ENCODE measurements around the gene ALPK3.

The ALPK3 gene

GRCh38 chr15:84812842-84813241, 4.3 kb upstream of the ALPK3 start:
- no peak for DNase-seq (ENCODE audit: low read depth)
- no peak for TF ChIP-seq CTCF (IDR thresholded peaks at IDR 0.05; ENCODE audit: control insufficient read depth, insufficient read depth, low read depth, low read length, missing control alignments)
- no peak overlapping the region for H3K4me3 ChIP-seq (ENCODE audit: control insufficient read depth, low read depth, low read length)

DNA sequence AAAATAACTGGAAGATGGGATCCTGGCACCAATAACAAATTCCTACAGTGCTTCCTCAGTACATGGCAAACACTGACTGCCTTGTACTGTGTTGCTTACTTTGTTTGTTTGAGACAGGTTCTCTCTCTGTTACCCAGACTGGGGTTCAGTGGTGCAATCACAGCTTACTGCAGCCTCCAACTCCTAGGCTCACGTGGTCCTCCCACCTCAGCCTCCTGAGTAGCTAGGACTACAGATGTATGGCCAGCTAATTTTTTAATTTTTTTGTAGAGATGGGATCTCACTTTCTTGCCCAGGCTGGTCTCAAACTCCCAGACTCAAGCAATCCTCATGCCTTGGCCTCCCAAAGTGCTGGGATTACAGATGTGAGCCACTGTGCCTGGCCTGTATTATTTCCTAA, 3.7 kb upstream of the ALPK3 start:
- no peak for TF ChIP-seq CTCF (IDR thresholded peaks at IDR 0.05; ENCODE audit: control insufficient read depth, insufficient read depth, low read depth, low read length, missing control alignments)
- no peak overlapping the region for H3K4me3 ChIP-seq (ENCODE audit: control insufficient read depth, low read depth, low read length)
- DNase-seq (ENCODE audit: low read depth) = no peak

- no peak for DNase-seq (ENCODE audit: low read depth)
- TF ChIP-seq CTCF (IDR thresholded peaks at IDR 0.05; ENCODE audit: control insufficient read depth, insufficient read depth, low read depth, low read length, missing control alignments) = no peak
- no peak overlapping the region for H3K4me3 ChIP-seq (ENCODE audit: control insufficient read depth, low read depth, low read length)
Observed at GRCh38 chr15:84813931-84814330, 3.2 kb upstream of the ALPK3 start.

DNA sequence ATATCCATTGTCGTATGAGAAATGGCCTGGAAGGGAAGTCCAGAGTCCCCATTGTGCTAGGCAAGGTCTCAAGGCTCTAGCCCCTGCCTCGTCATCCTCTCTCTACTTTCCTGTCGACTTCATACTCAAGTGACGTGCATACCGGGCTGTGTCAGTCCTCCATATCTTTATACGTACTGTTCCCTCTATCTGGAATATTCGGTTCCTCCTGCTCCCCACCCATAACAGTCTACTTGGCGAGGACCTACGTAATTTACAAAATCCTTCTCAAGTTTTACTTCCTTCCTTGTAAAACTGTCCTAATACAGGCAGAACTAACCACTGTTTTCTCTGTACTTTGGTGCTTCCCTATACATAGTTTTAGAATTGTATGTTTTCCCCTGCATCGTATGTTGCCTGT, 2.2 kb upstream of the ALPK3 start:
- TF ChIP-seq CTCF (IDR thresholded peaks at IDR 0.05; ENCODE audit: control insufficient read depth, insufficient read depth, low read depth, low read length, missing control alignments) = no peak
- DNase-seq (ENCODE audit: low read depth) = no peak
- H3K4me3 ChIP-seq (ENCODE audit: control insufficient read depth, low read depth, low read length) = no peak overlapping the region

- DNase-seq (ENCODE audit: low read depth) = no peak
- H3K4me3 ChIP-seq (ENCODE audit: control insufficient read depth, low read depth, low read length) = no peak overlapping the region
- TF ChIP-seq CTCF (IDR thresholded peaks at IDR 0.05; ENCODE audit: control insufficient read depth, insufficient read depth, low read depth, low read length, missing control alignments) = no peak
Observed at GRCh38 chr15:84817466-84818081, 418 bp downstream of the ALPK3 start.

DNA sequence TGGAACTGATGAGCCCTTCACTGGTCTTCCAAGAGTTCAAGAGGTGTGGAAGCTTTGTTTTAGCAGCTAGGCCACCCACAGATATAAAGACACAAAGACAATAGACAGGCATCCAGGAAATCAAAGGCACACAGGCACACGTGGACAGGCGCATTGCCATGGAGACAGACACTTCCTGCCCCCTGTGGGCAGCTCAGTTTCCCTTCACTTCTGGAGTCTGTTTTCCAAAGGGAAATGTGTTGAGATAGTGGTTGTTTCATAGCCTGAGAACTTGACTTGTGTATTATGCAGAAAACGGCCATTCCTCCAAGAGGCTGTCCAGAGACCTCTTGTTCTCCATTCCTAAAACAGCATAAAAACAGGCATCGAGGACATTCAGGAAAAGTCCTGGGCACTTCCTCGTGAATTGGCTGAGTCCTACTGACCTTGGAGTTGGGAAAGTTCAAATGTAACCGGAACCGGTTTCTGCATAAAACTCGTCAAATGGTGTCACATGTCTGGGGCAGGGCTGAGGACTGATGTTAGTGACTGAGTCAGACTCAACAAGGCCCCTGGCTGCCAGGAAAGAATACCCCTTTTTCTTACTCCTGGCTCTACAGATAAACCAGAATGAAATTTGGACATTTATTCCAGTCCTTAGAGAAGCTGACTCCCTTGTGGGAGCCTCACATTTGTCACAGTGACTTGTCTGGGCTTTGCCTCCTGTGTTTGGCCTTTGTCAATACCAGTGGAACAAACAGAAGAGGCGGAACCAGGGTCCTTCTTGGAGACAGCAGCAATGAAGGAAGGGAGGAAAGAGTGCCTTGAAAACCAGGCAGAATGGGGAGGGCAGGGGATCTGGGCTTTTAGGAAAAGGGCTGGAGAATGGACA, 1.3 kb downstream of the ALPK3 start:
- no peak overlapping the region for H3K4me3 ChIP-seq (ENCODE audit: control insufficient read depth, low read depth, low read length)
- no peak for DNase-seq (ENCODE audit: low read depth)
- TF ChIP-seq CTCF (IDR thresholded peaks at IDR 0.05; ENCODE audit: control insufficient read depth, insufficient read depth, low read depth, low read length, missing control alignments) = no peak

Data from AG09309 (cell line).